GM18505 (cell line): ENCODE data around the gene SEZ6L2.
"Not testable (repeated sequence)": the region's sequence is repeated elsewhere in the genome, so short reads cannot be mapped to it uniquely, and the experiment has no call there.

Experiments used
- ATAC-seq: cut with Tn5 transposase; IDR thresholded peaks from one replicate; pipeline ENCODE4 v1.9.1; 2021; ENCODE audit not compliant: unreplicated experiment
- POLR2A ChIP-seq: IDR thresholded peaks from 4 replicates; pipeline ENCODE4 v1.6.1; 2011; ENCODE audit warnings: borderline replicate concordance; ENCODE audit not compliant: insufficient read depth, insufficient read length; ENCODE audit errors: extremely low read depth

Gene SEZ6L2

DNA sequence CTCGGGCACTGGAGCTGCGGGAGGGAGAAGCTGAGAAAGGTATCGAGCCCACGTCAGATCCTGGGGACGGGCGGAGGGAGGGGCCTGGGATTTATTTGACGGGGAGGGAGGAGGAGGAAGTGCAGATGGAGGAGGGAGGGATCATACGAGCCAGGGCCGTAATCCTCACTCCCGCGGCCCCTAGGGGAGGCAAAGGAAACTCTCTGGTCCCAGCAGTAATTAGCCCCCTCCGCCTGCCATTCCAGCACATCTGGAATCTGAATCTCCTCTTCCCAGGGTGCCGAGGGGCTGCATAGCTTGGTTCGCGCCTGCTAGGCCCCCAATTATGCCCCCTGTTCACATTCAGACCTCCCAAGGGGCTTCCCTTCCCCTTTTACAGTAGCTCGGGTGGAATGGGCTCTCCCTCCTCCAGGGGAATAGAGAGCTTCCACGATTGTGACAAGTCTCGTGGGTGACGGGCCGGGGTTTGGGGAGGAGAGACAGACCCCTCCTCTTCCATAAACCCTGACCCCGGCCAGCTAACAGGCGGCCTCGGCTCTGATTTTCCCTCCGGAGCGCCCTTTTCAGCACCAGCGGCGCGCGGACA is at the start of gene SEZ6L2:
TSS of gene SEZ6L2 (minus strand) at position 35 of the 586 bp plus-strand sequence. CDS start 531 bp downstream, outside the sequence.
- no peak for TF ChIP-seq POLR2A
- ATAC-seq = no peak

DNA sequence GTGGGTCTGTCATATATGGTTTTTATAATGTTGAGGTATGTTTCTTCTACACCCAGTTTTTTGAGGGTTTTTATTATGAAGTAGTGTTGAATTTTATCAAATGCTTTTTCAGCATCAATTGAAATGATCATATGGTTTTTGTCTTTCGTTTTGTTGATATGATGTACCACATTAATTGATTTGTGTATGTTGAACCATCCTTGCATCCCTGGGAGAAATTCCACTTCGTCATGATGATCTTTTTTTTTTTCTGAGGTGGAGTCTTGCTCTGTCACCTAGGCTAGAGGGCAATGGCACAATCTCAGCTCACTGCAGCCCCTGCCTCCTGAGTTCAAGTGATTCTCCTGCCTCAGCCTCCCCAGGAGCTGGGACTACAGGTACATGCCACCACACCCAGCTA is 48.5 kb upstream of the SEZ6L2 start:
- no peak for ATAC-seq
- TF ChIP-seq POLR2A = no peak

DNA sequence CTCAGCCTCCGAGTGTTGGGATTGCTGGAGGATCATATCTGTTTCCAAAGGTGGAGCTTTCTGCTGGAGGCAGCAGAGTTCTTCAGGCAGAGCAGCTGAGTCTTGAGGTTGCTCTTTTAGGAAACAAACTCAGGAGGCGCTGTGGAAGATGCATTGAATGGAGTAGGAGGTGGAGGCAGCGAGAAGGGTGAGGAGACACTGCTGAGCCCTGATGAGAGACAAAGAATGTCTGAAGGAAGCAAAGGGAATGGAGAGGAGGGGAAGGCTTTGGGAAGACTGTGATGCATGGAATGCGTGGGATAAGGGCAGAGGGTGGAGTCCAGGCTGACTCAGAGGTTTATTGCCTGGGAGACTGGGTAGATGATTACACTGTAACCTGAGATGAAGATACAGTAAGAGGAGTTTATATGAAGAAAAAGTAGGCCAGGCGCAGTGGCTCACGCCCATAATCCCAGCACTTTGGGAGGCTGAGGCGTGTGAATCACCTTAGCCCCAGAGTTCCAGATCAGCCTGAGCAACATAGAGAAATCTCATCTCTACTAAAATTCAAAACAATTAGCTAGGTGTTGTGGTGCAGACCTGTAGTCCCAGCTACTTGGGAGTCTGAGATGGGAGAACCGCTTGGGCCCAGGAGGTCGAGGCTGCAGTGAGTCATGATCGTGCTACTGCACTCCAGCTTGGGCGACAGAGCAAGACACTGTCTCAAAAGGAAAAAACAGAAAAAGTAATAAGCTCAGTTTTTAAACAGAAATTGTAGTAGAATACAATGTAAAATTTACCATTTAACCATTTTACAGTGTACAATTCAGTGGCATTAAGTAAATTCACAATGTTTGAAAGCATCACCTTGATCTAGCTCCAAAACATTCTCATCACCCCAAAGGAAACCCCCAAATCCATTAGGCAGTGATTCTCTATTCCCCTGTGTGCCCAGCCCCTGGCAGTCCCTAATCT is 44.8 kb upstream of the SEZ6L2 start:
- no peak for ATAC-seq
- TF ChIP-seq POLR2A = no peak

GRCh38 chr16:29940656-29941055 is 41.3 kb upstream of the SEZ6L2 start:
- ATAC-seq = no peak
- TF ChIP-seq POLR2A = no peak

DNA sequence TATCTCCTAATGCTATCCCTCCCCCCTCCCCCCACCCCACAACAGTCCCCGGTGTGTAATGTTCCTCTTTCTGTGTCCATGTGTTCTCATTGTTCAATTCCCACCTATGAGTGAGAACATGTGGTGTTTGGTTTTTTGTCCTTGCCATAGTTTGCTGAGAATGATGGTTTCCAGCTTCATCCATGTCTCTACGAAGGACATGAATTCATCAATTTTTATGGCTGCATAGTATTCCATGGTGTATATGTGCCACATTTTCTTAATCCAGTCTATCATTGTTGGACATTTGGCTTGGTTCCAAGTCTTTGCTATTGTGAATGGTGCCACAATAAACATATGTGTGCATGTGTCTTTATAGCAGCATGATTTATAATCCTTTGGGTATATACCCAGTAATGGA is 32.4 kb upstream of the SEZ6L2 start:
- ATAC-seq = not testable (repeated sequence)

DNA sequence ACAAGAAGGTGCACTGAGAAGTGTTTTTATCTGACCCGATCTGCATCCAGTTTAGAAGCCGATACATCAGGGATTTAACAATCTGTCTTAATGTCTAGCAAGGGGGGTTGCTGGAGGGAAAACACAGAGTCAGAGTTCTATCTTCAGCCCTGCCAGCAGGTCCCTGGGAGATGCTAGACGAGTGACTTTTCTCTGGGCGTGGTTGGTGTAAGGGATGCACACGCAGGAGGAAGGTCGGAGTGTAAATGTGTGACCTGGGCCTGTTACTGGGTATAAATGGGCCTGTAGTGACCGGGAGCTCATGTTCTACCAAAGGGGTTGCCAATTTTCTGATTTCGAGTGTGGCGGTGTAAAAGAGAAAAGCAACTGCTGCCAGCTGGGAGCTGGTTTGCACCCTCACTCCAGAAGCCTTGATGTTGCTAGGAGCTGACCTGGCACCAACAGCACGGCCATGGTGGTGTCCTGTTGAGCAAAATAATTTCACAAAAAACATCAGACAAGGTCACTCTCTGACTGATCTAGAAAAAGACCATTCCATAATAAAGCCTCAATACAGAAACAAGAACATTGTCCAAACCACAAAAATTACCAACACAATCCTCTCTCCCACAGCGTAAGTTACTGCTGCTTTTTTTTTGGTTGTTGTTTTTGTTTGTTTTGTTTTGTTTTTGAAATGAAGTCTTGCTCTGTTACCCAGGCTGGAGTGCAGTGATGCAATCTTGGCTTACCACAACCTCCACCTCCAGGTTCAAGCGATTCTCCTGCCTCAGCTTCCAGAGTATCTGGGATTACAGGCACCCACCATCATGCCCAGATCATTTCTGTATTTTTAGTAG is 27.9 kb upstream of the SEZ6L2 start:
- no peak for TF ChIP-seq POLR2A
- no peak for ATAC-seq

GRCh38 chr16:29926711-29927052 is 27.3 kb upstream of the SEZ6L2 start:
- no peak for TF ChIP-seq POLR2A

GRCh38 chr16:29925781-29926710 is 26.7 kb upstream of the SEZ6L2 start, which contains the start of gene KCTD13:
Gene KCTD13 (minus strand): TSS chr16:29926226. CDS start chr16:29926033, 193 bp downstream.
- peak; percentile 86 for ATAC-seq

More at GRCh38 chr16:29926711-29927052, 27.3 kb upstream of the SEZ6L2 start:
- ATAC-seq = no peak

GRCh38 chr16:29925105-29925756 is 25.9 kb upstream of the SEZ6L2 start:
- no peak for ATAC-seq
- no peak for TF ChIP-seq POLR2A

More at GRCh38 chr16:29925781-29926710, 26.7 kb upstream of the SEZ6L2 start, which contains the start of gene KCTD13:
- peak; percentile 84 for TF ChIP-seq POLR2A

GRCh38 chr16:29922986-29923501 is 23.7 kb upstream of the SEZ6L2 start:
- no peak for ATAC-seq
- TF ChIP-seq POLR2A = no peak

DNA sequence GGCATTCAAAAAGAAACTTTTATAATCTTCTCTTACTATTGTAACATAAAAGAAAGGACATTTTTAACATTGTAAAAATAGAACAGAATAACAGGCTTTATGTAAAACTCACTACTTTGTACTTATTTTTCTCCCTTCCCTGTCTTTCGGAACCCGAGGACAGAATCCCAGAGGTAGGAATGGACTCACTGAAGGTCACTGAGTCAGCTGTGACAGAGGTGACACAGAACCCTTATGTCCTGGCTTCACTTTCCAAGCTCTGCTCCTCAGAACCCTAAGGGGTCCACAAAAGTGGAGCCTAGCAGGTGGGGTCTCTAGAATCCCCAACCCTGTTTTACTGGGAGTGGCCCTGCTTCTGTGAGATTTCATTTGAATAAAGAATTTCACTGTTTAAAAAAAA is 23.0 kb upstream of the SEZ6L2 start:
- TF ChIP-seq POLR2A = no peak
- no peak for ATAC-seq

DNA sequence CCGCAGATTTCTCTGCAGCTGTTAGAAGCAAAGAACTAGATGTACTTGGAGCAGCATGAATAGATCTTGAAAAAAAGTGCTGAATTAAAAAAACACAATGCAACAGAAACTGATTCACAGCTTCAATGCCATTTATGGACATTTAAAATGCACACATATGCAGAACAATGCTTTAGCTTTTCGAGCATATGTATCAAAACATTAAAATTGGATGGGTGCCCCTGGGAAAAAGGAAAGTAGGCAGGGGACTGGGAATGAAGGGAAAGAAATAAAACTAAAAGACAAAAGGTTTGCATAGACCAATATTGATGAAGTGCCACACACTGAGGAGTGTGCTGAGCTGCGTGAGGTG is 21.7 kb upstream of the SEZ6L2 start:
- TF ChIP-seq POLR2A = no peak
- ATAC-seq = no peak
